GM10248 (cell line): ENCODE results near the gene LDLRAD4.

Source experiments
- CTCF ChIA-PET: fragments of 300-600 bp; sonication (Branson Sonifier 250); formaldehyde crosslinking; extraction: SDS; loops from one replicate; lab custom pipeline; 2021; ENCODE audit warnings: antibody characterized with exemption; lab: Yijun Ruan, JAX
- POLR2A ChIA-PET: fragments of 350-650 bp; sonication (Branson Sonifier 250); formaldehyde crosslinking; extraction: SDS; loops from one replicate; lab custom pipeline; 2020; ENCODE audit warnings: antibody characterized with exemption; lab: Yijun Ruan, JAX
- DNase-seq: peaks from one replicate; pipeline ENCODE4 v3.0.0; 2012; ENCODE audit errors: extremely low spot score
- TF ChIP-seq, protein P1 (sequence below): IDR thresholded peaks from 2 replicates; pipeline ENCODE4 v1.5.1; 2012; ENCODE audit warnings: mild to moderate bottlenecking, low read depth; ENCODE audit errors: extremely low read depth, missing control alignments, control extremely low read depth

Gene LDLRAD4

GRCh38 chr18:13378150-13378549, 159.6 kb downstream of the LDLRAD4 start:
- POLR2A ChIA-PET = no interaction called here
- CTCF ChIA-PET = no interaction called here
- DNase-seq = no peak
- TF ChIP-seq, protein P1, sequence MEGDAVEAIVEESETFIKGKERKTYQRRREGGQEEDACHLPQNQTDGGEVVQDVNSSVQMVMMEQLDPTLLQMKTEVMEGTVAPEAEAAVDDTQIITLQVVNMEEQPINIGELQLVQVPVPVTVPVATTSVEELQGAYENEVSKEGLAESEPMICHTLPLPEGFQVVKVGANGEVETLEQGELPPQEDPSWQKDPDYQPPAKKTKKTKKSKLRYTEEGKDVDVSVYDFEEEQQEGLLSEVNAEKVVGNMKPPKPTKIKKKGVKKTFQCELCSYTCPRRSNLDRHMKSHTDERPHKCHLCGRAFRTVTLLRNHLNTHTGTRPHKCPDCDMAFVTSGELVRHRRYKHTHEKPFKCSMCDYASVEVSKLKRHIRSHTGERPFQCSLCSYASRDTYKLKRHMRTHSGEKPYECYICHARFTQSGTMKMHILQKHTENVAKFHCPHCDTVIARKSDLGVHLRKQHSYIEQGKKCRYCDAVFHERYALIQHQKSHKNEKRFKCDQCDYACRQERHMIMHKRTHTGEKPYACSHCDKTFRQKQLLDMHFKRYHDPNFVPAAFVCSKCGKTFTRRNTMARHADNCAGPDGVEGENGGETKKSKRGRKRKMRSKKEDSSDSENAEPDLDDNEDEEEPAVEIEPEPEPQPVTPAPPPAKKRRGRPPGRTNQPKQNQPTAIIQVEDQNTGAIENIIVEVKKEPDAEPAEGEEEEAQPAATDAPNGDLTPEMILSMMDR = no peak

DNA sequence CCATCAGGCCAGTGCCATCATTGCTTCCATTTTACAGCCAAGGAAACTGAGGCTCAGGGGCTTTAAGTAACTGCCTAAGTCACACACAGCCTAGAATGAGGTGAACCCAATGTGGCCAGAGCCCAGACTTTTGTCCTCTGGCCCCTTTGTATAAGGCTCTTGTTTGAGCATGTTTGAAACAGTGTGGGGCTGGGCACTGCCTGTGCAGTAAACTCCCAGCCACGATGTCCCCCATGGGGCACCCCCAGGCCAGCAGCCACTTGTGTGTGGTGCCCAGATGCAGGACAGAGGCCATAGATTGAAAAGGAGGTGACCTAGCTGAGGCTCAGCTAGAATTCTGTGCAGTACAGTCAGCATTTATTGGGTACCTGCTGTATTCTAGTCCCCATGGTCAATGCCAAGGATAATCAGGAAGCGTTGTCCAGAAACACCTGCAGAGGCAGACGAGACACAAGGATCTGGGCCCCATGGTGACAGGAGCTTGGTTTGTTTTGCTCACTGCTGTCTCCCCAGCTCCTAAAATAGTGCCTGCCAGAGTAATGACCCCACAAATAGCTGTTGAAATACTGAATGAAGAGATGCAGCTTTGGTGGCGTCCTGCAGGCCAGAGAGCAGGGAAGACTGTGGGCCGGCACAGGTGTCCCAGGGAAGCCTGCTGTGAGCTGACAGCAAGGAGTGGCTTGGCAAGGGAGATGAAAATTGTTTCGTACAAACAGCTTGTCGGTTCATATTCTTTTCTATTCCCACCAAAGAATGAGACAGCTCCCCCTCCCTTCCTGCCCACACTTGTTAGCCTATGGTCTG, 160.7 kb downstream of the LDLRAD4 start:
- POLR2A ChIA-PET = no interaction called here
- TF ChIP-seq, protein P1 = no peak

GRCh38 chr18:13379930-13380690, 161.6 kb downstream of the LDLRAD4 start:
- DNase-seq = no peak
- ChIA-PET POLR2A (no interaction called here), CTCF (interaction anchor here (2.0 kb wide), 1 partner anchor 12 kb away, joined by 4 read pairs; no protein-coding TSS in a partner anchor)
- TF ChIP-seq, protein P1 = no peak

More for the DNA sequence above, 160.7 kb downstream of the LDLRAD4 start:
- CTCF ChIA-PET = interaction anchor here (2.0 kb wide), 1 partner anchor 11 kb away, joined by 4 read pairs; no protein-coding TSS in a partner anchor
- DNase-seq = no peak

DNA sequence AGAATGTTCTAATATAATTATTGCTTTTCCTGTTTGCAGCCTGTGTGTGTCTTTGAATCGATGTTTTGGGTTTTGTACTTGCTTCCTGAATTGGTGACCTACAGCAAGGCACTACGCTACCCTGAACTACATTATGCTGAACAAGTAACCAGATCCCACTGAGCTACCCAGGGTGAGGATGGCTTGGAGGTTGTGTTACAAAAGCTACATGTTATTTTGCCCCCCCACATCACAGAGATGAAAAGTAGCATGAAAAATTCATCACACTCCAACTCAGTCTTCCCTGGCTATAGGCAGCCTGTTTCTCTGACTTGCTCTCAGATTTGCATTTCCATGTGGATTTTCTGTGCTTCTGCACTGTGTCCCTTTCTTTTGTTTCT, 162.1 kb downstream of the LDLRAD4 start:
- CTCF ChIA-PET = interaction anchor here (2.0 kb wide), 1 partner anchor 12 kb away, joined by 4 read pairs; no protein-coding TSS in a partner anchor
- DNase-seq = no peak
- TF ChIP-seq, protein P1 = no peak
- POLR2A ChIA-PET = no interaction called here

DNA sequence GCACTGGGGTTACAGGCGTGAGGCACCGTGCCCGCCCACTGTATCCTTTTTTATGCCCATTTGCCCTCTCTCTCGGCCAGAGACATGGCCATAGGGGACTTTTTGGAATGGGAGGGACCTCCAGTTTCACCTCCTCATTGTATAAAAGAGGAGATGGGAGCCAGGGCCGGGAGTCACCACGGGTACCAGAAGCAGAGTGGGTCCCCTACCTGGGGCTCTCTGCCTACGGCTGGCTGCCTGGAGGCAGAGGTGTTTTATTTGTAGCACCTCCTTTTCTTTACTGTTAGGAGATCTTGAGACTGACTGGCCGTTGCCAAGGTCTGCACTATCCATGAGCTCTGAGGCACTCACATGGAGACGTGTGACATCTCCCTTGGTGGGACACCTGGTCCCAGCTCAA, 162.8 kb downstream of the LDLRAD4 start:
- CTCF ChIA-PET = no interaction called here
- POLR2A ChIA-PET = no interaction called here
- TF ChIP-seq, protein P1 = no peak
- no peak for DNase-seq

- DNase-seq = peak; percentile 60
- ChIA-PET CTCF (no interaction called here), POLR2A (interaction anchor here (0.5 kb wide), 1 partner anchor 89 kb away, joined by 3 read pairs; no protein-coding TSS in a partner anchor)
- TF ChIP-seq, protein P1 = no peak
These were observed 163.4 kb downstream of the LDLRAD4 start for GRCh38 chr18:13381944-13382365.
